HCT116 (cell line): ENCODE data around the gene SFXN2.

Experiments used
- ATF3 ChIP-seq: IDR thresholded peaks from 2 replicates; pipeline ENCODE4 v1.6.1; 2012
- CBX3 ChIP-seq: IDR thresholded peaks from 2 replicates; pipeline ENCODE4 v1.6.1; 2012; ENCODE audit warnings: low read depth
- CTCF ChIP-seq, 3 experiments: fragments of 200-600 bp in 1 of 3; sonication (generic) in 1 of 3; IDR thresholded peaks in 2 of 3; conservative IDR thresholded peaks in 1 of 3; 2 replicates each; pipeline ENCODE4 v1.5.1; 2012 to 2017; ENCODE audit warnings: low read depth in 2 of 3, low read length in 2 of 3, antibody characterized with exemption in 1 of 3, borderline replicate concordance in 1 of 3, control low read depth in 1 of 3, mild to moderate bottlenecking in 1 of 3, mixed read lengths in 1 of 3, mixed run types in 1 of 3, moderate library complexity in 1 of 3; ENCODE audit not compliant: insufficient read depth in 1 of 3
- EZH2 ChIP-seq: fragments of 200-600 bp; sonication (generic); IDR thresholded peaks from 2 replicates; pipeline ENCODE4 v1.6.1; 2017; ENCODE audit warnings: antibody characterized with exemption, mixed run types
- POLR2A ChIP-seq: IDR thresholded peaks from 2 replicates; pipeline ENCODE4 v1.7.0; 2011; ENCODE audit warnings: borderline replicate concordance; ENCODE audit not compliant: insufficient read depth, insufficient read length; ENCODE audit errors: extremely low read depth
- POLR2AphosphoS5 ChIP-seq: IDR thresholded peaks from 2 replicates; pipeline ENCODE4 v1.6.1; 2011; ENCODE audit warnings: mild to moderate bottlenecking, low read depth, low read length, moderate library complexity
- RAD21 ChIP-seq: IDR thresholded peaks from 2 replicates; pipeline ENCODE4 v1.6.1; 2012; ENCODE audit warnings: low read depth, mild to moderate bottlenecking
- REST ChIP-seq: IDR thresholded peaks from 2 replicates; pipeline ENCODE4 v1.6.1; 2012; ENCODE audit warnings: low read depth
- SIN3A ChIP-seq: IDR thresholded peaks from 2 replicates; pipeline ENCODE4 v1.6.1; 2012; ENCODE audit warnings: low read depth
- SP1 ChIP-seq: IDR thresholded peaks from 2 replicates; pipeline ENCODE4 v1.6.1; 2012; ENCODE audit warnings: low read depth
- SRF ChIP-seq: IDR thresholded peaks from 2 replicates; pipeline ENCODE4 v1.6.1; 2012; ENCODE audit warnings: low read depth
- YY1 ChIP-seq: IDR thresholded peaks from 2 replicates; pipeline ENCODE4 v1.6.1; 2011; ENCODE audit warnings: low read length, low read depth, moderate library complexity, mild to moderate bottlenecking; ENCODE audit not compliant: insufficient replicate concordance; ENCODE audit errors: extremely low read depth
- ZBTB33 ChIP-seq: IDR thresholded peaks from 2 replicates; pipeline ENCODE4 v1.6.1; 2011; ENCODE audit warnings: mild to moderate bottlenecking, low read length, moderate library complexity; ENCODE audit not compliant: insufficient replicate concordance; ENCODE audit errors: extremely low read depth
- ZFX ChIP-seq: fragments of 450-650 bp; IDR thresholded peaks from 2 replicates; pipeline ENCODE4 v1.6.1; 2017

GRCh38 chr10:102745157-102745556, 30.7 kb downstream of the SFXN2 start:
- TF ChIP-seq ZBTB33 (no peak), SP1 (no peak), POLR2A (no peak), CTCF (IDR thresholded peaks at IDR 0.05 in 2 of 3, conservative IDR thresholded peaks at IDR 0.05 in 1 of 3; ENCODE audit: borderline replicate concordance in 1 of 3, insufficient read depth in 1 of 3, low read depth in 2 of 3, low read length in 2 of 3) (no peak), REST (no peak), EZH2 (no peak), POLR2AphosphoS5 (no peak), SIN3A (no peak), ATF3 (no peak), YY1 (no peak), RAD21 (no peak), CBX3 (no peak), ZFX (no peak), SRF (no peak)
